GM12872 (cell line): Measurements from ENCODE around the gene LTB.
A peak's percentile ranks its signal among the peaks of the same experiment; 100 is the strongest.

Experiments used
- TF ChIP-seq, protein P1 (sequence below): IDR thresholded peaks from 3 replicates; pipeline ENCODE4 v1.5.1; 2011; ENCODE audit warnings: low read depth, mild to moderate bottlenecking, low read length, moderate library complexity; ENCODE audit not compliant: insufficient read depth

Gene LTB

GRCh38 chr6:31577579-31577966, 4.7 kb downstream of the LTB start:
- TF ChIP-seq, protein P1, sequence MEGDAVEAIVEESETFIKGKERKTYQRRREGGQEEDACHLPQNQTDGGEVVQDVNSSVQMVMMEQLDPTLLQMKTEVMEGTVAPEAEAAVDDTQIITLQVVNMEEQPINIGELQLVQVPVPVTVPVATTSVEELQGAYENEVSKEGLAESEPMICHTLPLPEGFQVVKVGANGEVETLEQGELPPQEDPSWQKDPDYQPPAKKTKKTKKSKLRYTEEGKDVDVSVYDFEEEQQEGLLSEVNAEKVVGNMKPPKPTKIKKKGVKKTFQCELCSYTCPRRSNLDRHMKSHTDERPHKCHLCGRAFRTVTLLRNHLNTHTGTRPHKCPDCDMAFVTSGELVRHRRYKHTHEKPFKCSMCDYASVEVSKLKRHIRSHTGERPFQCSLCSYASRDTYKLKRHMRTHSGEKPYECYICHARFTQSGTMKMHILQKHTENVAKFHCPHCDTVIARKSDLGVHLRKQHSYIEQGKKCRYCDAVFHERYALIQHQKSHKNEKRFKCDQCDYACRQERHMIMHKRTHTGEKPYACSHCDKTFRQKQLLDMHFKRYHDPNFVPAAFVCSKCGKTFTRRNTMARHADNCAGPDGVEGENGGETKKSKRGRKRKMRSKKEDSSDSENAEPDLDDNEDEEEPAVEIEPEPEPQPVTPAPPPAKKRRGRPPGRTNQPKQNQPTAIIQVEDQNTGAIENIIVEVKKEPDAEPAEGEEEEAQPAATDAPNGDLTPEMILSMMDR, result no peak

- TF ChIP-seq, protein P1, result no peak
Observed at GRCh38 chr6:31576897-31577578, 5.2 kb downstream of the LTB start.

DNA sequence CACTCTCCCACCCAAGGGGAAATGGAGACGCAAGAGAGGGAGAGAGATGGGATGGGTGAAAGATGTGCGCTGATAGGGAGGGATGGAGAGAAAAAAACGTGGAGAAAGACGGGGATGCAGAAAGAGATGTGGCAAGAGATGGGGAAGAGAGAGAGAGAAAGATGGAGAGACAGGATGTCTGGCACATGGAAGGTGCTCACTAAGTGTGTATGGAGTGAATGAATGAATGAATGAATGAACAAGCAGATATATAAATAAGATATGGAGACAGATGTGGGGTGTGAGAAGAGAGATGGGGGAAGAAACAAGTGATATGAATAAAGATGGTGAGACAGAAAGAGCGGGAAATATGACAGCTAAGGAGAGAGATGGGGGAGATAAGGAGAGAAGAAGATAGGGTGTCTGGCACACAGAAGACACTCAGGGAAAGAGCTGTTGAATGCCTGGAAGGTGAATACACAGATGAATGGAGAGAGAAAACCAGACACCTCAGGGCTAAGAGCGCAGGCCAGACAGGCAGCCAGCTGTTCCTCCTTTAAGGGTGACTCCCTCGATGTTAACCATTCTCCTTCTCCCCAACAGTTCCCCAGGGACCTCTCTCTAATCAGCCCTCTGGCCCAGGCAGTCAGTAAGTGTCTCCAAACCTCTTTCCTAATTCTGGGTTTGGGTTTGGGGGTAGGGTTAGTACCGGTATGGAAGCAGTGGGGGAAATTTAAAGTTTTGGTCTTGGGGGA, 6.1 kb downstream of the LTB start:
- TF ChIP-seq, protein P1, result no peak

- TF ChIP-seq, protein P1, result no peak
Observed at GRCh38 chr6:31575335-31575901, 6.8 kb downstream of the LTB start, which contains the start of gene TNF. Gene TNF, plus strand, starts transcription at chr6:31575565. Its CDS starts 177 bp downstream, at chr6:31575742.

DNA sequence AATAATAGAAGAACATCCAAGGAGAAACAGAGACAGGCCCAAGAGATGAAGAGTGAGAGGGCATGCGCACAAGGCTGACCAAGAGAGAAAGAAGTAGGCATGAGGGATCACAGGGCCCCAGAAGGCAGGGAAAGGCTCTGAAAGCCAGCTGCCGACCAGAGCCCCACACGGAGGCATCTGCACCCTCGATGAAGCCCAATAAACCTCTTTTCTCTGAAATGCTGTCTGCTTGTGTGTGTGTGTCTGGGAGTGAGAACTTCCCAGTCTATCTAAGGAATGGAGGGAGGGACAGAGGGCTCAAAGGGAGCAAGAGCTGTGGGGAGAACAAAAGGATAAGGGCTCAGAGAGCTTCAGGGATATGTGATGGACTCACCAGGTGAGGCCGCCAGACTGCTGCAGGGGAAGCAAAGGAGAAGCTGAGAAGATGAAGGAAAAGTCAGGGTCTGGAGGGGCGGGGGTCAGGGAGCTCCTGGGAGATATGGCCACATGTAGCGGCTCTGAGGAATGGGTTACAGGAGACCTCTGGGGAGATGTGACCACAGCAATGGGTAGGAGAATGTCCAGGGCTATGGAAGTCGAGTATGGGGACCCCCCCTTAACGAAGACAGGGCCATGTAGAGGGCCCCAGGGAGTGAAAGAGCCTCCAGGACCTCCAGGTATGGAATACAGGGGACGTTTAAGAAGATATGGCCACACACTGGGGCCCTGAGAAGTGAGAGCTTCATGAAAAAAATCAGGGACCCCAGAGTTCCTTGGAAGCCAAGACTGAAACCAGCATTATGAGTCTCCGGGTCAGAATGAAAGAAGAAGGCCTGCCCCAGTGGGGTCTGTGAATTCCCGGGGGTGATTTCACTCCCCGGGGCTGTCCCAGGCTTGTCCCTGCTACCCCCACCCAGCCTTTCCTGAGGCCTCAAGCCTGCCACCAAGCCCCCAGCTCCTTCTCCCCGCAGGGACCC, 7.8 kb downstream of the LTB start:
- TF ChIP-seq, protein P1, result peak; percentile 28; the same call in 2 of the 3 replicates

GRCh38 chr6:31573239-31574105, 8.8 kb downstream of the LTB start:
- TF ChIP-seq, protein P1, result no peak
